PC-3 (cell line): ENCODE measurements around the gene IL1F10. TPM values are rescaled to one million over a fixed set of nuclear protein-coding genes. Genes with fewer than 3 reads are reported as not detected.

Experiments used
- ATAC-seq: fragments of 200-7000 bp; cut with Tn5 transposase; 2 replicates; pipeline ENCODE4 v1.9.1; 2020; ENCODE audit warnings: mild to moderate bottlenecking, moderate library complexity
- BruUV-seq: library from RNA; stranded (reverse); fragments of 400-500 nt; replicated peaks from 2 replicates; lab custom pipeline; 2021; lab: Mats Ljungman, UMichigan
- CTCF ChIA-PET: fragments of 300-600 bp; sonication (Branson Sonifier 250); formaldehyde crosslinking; loops from one replicate; lab custom pipeline; 2022; ENCODE audit warnings: antibody characterized with exemption; lab: Charles Lee
- POLR2A ChIA-PET: fragments of 300-600 bp; sonication (Branson Sonifier 250); formaldehyde crosslinking; loops from one replicate; lab custom pipeline; 2022; ENCODE audit warnings: antibody characterized with exemption; ENCODE audit not compliant: unreplicated experiment; lab: Charles Lee
- DNase-seq: peaks from one replicate; pipeline ENCODE4 v3.0.0-alpha.2; 2015
- H2AFZ ChIP-seq: fragments of 300-600 bp; sonication (generic); 2 replicates; pipeline ENCODE4 v1.6.0; 2016; ENCODE audit warnings: antibody characterized with exemption, low read length
- H3F3A ChIP-seq: fragments of 300-600 bp; sonication (generic); one replicate; pipeline ENCODE4 v1.6.0; 2017; ENCODE audit warnings: antibody characterized with exemption, low read length, control low read depth, mild to moderate bottlenecking; ENCODE audit not compliant: unreplicated experiment
- H3K27ac ChIP-seq: fragments of 300-600 bp; sonication (generic); 2 replicates; pipeline ENCODE4 v1.5.1; 2016; ENCODE audit warnings: mild to moderate bottlenecking, low read length
- H3K27me3 ChIP-seq: fragments of 300-600 bp; sonication (generic); 2 replicates; pipeline ENCODE4 v1.6.1; 2016; ENCODE audit warnings: low read length, mixed read lengths
- H3K36me3 ChIP-seq: fragments of 300-600 bp; sonication (generic); 2 replicates; pipeline ENCODE4 v1.6.1; 2016; ENCODE audit warnings: low read depth, mixed run types, low read length, mixed read lengths
- H3K4me1 ChIP-seq: fragments of 300-600 bp; sonication (generic); 2 replicates; pipeline ENCODE4 v1.5.1; 2016; ENCODE audit warnings: low read length; ENCODE audit not compliant: insufficient read depth
- H3K4me2 ChIP-seq: fragments of 300-600 bp; sonication (generic); 2 replicates; pipeline ENCODE4 v1.6.0; 2016; ENCODE audit warnings: low read length
- H3K4me3 ChIP-seq: fragments of 300-600 bp; sonication (generic); 2 replicates; pipeline ENCODE4 v1.5.1; 2016; ENCODE audit warnings: mild to moderate bottlenecking, low read length, mixed read lengths
- H3K79me2 ChIP-seq: fragments of 300-600 bp; sonication (generic); 2 replicates; pipeline ENCODE4 v1.6.1; 2017; ENCODE audit warnings: low read length, mixed read lengths
- H3K9ac ChIP-seq: fragments of 300-600 bp; sonication (generic); 2 replicates; pipeline ENCODE4 v1.6.0; 2016; ENCODE audit warnings: mild to moderate bottlenecking, low read length
- H3K9me2 ChIP-seq: fragments of 300-600 bp; sonication (generic); replicated peaks from 2 replicates; pipeline ENCODE4 v1.6.1; 2016; ENCODE audit warnings: mixed run types, low read length, mixed read lengths
- H3K9me3 ChIP-seq: fragments of 300-600 bp; sonication (generic); 2 replicates; pipeline ENCODE4 v1.6.1; 2016; ENCODE audit warnings: low read length, mixed read lengths
- H4K20me1 ChIP-seq: fragments of 300-600 bp; sonication (generic); 2 replicates; pipeline ENCODE4 v1.6.1; 2016; ENCODE audit warnings: low read length, mixed read lengths
- CTCF ChIP-seq: fragments of 300-600 bp; sonication (generic); conservative IDR thresholded peaks from 2 replicates; pipeline ENCODE4 v1.5.1; 2017; ENCODE audit warnings: antibody characterized with exemption, low read depth, mild to moderate bottlenecking, low read length
- EZH2 ChIP-seq: fragments of 300-600 bp; sonication (generic); IDR thresholded peaks from one replicate; pipeline ENCODE4 v1.6.1; 2017; ENCODE audit warnings: antibody characterized with exemption, mild to moderate bottlenecking, low read length; ENCODE audit not compliant: unreplicated experiment
- EZH2phosphoT487 ChIP-seq: fragments of 300-600 bp; sonication (generic); IDR thresholded peaks from 2 replicates; pipeline ENCODE4 v1.6.1; 2018; ENCODE audit warnings: mild to moderate bottlenecking, antibody characterized with exemption, low read length, borderline replicate concordance
- intact Hi-C: fragments of 100-400 bp; cut with micrococcal nuclease; formaldehyde crosslinking; loops from 2 replicates; pipeline ENCODE4 v1.9.0; 2023
- total RNA-seq: library from RNA; depleted of rRNA; stranded (reverse); fragments of >200 nt; gene quantifications from 2 replicates; pipeline ENCODE4 v1.2.3, GENCODE V29; 2014

Gene IL1F10
- total RNA-seq, 1 experiment from 2014 or later, result not detected

- no peak overlapping the region for H3K9ac ChIP-seq
- H3F3A ChIP-seq, result no peaks in the 10 kb centered on the region
- no peak overlapping the region for H3K4me2 ChIP-seq
- ATAC-seq, result no peak
- H3K9me3 ChIP-seq, result peaks cover 3% of the 10 kb centered on the region; the same call in 1 of the 2 replicates
- no peak overlapping the region for H2AFZ ChIP-seq
- ChIA-PET POLR2A (interaction anchor here (0.5 kb wide), 1 partner anchor 21 kb away, joined by 3 read pairs; no protein-coding TSS in a partner anchor), CTCF (no interaction called here)
- no peak overlapping the region for H3K27ac ChIP-seq
- H3K36me3 ChIP-seq, result no peaks in the 10 kb centered on the region
- BruUV-seq, result no TSS peak
- intact Hi-C loops, result no loop called here
- no peaks in the 10 kb centered on the region for H3K79me2 ChIP-seq
- H3K4me1 ChIP-seq, result no peaks in the 10 kb centered on the region
- H4K20me1 ChIP-seq, result no peaks in the 10 kb centered on the region
- no peak for TF ChIP-seq EZH2
- TF ChIP-seq CTCF, result peak; percentile 24; the same call in 1 of the 2 replicates
- TF ChIP-seq EZH2phosphoT487, result no peak
- no peaks in the 10 kb centered on the region for H3K27me3 ChIP-seq
- no peak for DNase-seq
- no peaks in the 10 kb centered on the region for H3K9me2 ChIP-seq
- H3K4me3 ChIP-seq, result no peak overlapping the region
These were observed 16.6 kb upstream of the IL1F10 start for GRCh38 chr2:113050921-113051895.

GRCh38 chr2:113052396-113052917 is 15.3 kb upstream of the IL1F10 start, which contains the start of gene IL36B:
TSS of gene IL36B (minus strand) at chr2:113052867.
- no peaks in the 10 kb centered on the region for H3K4me1 ChIP-seq
- no peak for DNase-seq
- BruUV-seq, result no TSS peak
- H3K9me2 ChIP-seq, result no peaks in the 10 kb centered on the region
- H4K20me1 ChIP-seq, result no peaks in the 10 kb centered on the region
- TF ChIP-seq EZH2phosphoT487 (no peak), CTCF (no peak), EZH2 (no peak)
- ChIA-PET POLR2A (no interaction called here), CTCF (no interaction called here)
- no peak within 1 kb of the TSS for H3K4me3 ChIP-seq
- intact Hi-C loops, result no loop called here
- no peaks in the 10 kb centered on the region for H3K27me3 ChIP-seq
- H2AFZ ChIP-seq, result no peak within 1 kb of the TSS
- H3K9ac ChIP-seq, result no peak within 1 kb of the TSS
- no peaks in the 10 kb centered on the region for H3K36me3 ChIP-seq
- no peaks in the 10 kb centered on the region for H3K79me2 ChIP-seq
- ATAC-seq, result no peak
- peaks cover 3% of the 10 kb centered on the region; the same call in 1 of the 2 replicates for H3K9me3 ChIP-seq
- H3K27ac ChIP-seq, result no peak within 1 kb of the TSS
- H3K4me2 ChIP-seq, result no peak within 1 kb of the TSS
- no peaks in the 10 kb centered on the region for H3F3A ChIP-seq

GRCh38 chr2:113053666-113054065 is 14.1 kb upstream of the IL1F10 start:
- no peaks in the 10 kb centered on the region for H3K79me2 ChIP-seq
- H3K36me3 ChIP-seq, result no peaks in the 10 kb centered on the region
- peaks cover 8% of the 10 kb centered on the region for H3K4me1 ChIP-seq
- no peak for TF ChIP-seq CTCF
- no peak for TF ChIP-seq EZH2
- TF ChIP-seq EZH2phosphoT487, result no peak
- no peak overlapping the region for H3K4me3 ChIP-seq
- POLR2A ChIA-PET, result no interaction called here
- ATAC-seq, result no peak
- no peak for DNase-seq
- CTCF ChIA-PET, result no interaction called here
- H4K20me1 ChIP-seq, result no peaks in the 10 kb centered on the region
- BruUV-seq, result no TSS peak
- no peak overlapping the region for H2AFZ ChIP-seq
- no peaks in the 10 kb centered on the region for H3K9me2 ChIP-seq
- peaks cover 3% of the 10 kb centered on the region; the same call in 1 of the 2 replicates for H3K9me3 ChIP-seq
- H3F3A ChIP-seq, result no peaks in the 10 kb centered on the region
- no peak overlapping the region for H3K27ac ChIP-seq
- H3K27me3 ChIP-seq, result no peaks in the 10 kb centered on the region
- no peak overlapping the region for H3K4me2 ChIP-seq
- intact Hi-C loops, result no loop called here
- H3K9ac ChIP-seq, result no peak overlapping the region
